ENCODE data around the gene DLG2.

- TF ChIP-seq CTCF (IDR thresholded peaks at IDR 0.05) (no peak), POLR2A (IDR thresholded peaks at IDR 0.05) (no peak)
Observed at GRCh38 chr11:84292955-84293354, 1334.2 kb downstream of the DLG2 start.
